ENCODE results near the gene SLC16A1. TPM values are rescaled to one million over a fixed set of nuclear protein-coding genes. Genes with fewer than 3 reads are reported as not detected.

The SLC16A1 gene
- total and polyA plus RNA-seq, 2 experiments from 2014 or later: 231 to 593 TPM

- H3K36me3 Mint-ChIP-seq (ENCODE audit: low read depth): no peaks in the 10 kb centered on the region
- DNase-seq (ENCODE audit: low spot score) (no peak), ATAC-seq (no peak)
- TF ChIP-seq POLR2AphosphoS5 (IDR thresholded peaks at IDR 0.05; ENCODE audit: low read depth) (no peak), NANOG (IDR thresholded peaks at IDR 0.05; ENCODE audit: borderline replicate concordance) (no peak), ZNF114 (CRISPR knock-in tag; IDR thresholded peaks at IDR 0.05) (no peak), CTCF (conservative IDR thresholded peaks at IDR 0.05; ENCODE audit: low read depth in 2 of 2) (no peak), ETS1 (IDR thresholded peaks at IDR 0.05) (no peak), ZNF331 (CRISPR knock-in tag; IDR thresholded peaks at IDR 0.05; ENCODE audit: low read depth) (no peak), REST (IDR thresholded peaks at IDR 0.05; ENCODE audit: unreplicated experiment) (no peak), EZH2 (IDR thresholded peaks at IDR 0.05; ENCODE audit: low read depth, unreplicated experiment) (no peak), JUNB (IDR thresholded peaks at IDR 0.05; ENCODE audit: unreplicated experiment) (no peak), STAT1 (IDR thresholded peaks at IDR 0.05; ENCODE audit: unreplicated experiment) (no peak), CREB1 (CRISPR knock-in tag; IDR thresholded peaks at IDR 0.05; ENCODE audit: low read depth) (no peak), EZH2phosphoT487 (IDR thresholded peaks at IDR 0.05; ENCODE audit: unreplicated experiment) (no peak)
- TF ChIP-seq, protein P1, sequence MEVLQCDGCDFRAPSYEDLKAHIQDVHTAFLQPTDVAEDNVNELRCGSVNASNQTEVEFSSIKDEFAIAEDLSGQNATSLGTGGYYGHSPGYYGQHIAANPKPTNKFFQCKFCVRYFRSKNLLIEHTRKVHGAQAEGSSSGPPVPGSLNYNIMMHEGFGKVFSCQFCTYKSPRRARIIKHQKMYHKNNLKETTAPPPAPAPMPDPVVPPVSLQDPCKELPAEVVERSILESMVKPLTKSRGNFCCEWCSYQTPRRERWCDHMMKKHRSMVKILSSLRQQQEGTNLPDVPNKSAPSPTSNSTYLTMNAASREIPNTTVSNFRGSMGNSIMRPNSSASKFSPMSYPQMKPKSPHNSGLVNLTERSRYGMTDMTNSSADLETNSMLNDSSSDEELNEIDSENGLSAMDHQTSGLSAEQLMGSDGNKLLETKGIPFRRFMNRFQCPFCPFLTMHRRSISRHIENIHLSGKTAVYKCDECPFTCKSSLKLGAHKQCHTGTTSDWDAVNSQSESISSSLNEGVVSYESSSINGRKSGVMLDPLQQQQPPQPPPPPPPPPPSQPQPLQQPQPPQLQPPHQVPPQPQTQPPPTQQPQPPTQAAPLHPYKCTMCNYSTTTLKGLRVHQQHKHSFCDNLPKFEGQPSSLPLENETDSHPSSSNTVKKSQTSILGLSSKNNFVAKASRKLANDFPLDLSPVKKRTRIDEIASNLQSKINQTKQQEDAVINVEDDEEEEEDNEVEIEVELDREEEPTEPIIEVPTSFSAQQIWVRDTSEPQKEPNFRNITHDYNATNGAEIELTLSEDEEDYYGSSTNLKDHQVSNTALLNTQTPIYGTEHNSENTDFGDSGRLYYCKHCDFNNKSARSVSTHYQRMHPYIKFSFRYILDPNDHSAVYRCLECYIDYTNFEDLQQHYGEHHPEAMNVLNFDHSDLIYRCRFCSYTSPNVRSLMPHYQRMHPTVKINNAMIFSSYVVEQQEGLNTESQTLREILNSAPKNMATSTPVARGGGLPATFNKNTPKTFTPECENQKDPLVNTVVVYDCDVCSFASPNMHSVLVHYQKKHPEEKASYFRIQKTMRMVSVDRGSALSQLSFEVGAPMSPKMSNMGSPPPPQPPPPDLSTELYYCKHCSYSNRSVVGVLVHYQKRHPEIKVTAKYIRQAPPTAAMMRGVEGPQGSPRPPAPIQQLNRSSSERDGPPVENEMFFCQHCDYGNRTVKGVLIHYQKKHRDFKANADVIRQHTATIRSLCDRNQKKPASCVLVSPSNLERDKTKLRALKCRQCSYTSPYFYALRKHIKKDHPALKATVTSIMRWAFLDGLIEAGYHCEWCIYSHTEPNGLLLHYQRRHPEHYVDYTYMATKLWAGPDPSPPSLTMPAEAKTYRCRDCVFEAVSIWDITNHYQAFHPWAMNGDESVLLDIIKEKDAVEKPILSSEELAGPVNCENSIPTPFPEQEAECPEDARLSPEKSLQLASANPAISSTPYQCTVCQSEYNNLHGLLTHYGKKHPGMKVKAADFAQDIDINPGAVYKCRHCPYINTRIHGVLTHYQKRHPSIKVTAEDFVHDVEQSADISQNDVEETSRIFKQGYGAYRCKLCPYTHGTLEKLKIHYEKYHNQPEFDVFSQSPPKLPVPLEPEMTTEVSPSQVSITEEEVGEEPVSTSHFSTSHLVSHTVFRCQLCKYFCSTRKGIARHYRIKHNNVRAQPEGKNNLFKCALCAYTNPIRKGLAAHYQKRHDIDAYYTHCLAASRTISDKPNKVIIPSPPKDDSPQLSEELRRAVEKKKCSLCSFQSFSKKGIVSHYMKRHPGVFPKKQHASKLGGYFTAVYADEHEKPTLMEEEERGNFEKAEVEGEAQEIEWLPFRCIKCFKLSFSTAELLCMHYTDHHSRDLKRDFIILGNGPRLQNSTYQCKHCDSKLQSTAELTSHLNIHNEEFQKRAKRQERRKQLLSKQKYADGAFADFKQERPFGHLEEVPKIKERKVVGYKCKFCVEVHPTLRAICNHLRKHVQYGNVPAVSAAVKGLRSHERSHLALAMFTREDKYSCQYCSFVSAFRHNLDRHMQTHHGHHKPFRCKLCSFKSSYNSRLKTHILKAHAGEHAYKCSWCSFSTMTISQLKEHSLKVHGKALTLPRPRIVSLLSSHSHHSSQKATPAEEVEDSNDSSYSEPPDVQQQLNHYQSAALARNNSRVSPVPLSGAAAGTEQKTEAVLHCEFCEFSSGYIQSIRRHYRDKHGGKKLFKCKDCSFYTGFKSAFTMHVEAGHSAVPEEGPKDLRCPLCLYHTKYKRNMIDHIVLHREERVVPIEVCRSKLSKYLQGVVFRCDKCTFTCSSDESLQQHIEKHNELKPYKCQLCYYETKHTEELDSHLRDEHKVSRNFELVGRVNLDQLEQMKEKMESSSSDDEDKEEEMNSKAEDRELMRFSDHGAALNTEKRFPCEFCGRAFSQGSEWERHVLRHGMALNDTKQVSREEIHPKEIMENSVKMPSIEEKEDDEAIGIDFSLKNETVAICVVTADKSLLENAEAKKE (CRISPR knock-in tag; IDR thresholded peaks at IDR 0.05): no peak
- no peaks in the 10 kb centered on the region for H3K9me2 ChIP-seq (ENCODE audit: insufficient read depth)
- H4K20me1 ChIP-seq (replicated peaks; ENCODE audit: insufficient read depth): no peaks in the 10 kb centered on the region
- H3K4me1 ChIP-seq (ENCODE audit: insufficient read depth): 0 out of 2 replicates have a peak, but pooled peaks cover 8% of the 10 kb centered on the region
- no peak overlapping the region for H3K4me3 ChIP-seq
- no peaks in the 10 kb centered on the region; the same call in 1 of the 2 replicates for H3K79me2 ChIP-seq (replicated peaks; ENCODE audit: insufficient read depth)
- H3K27ac ChIP-seq (ENCODE audit: low read depth): peak overlapping the region; percentile 62; the same call in 1 of the 2 replicates
- H3K9me3 Mint-ChIP-seq: no peaks in the 10 kb centered on the region
- H3K27ac Mint-ChIP-seq: no peak overlapping the region
- H3K36me3 ChIP-seq (ENCODE audit: insufficient read depth): no peaks in the 10 kb centered on the region
- H3F3A ChIP-seq (replicated peaks; ENCODE audit: low read depth): peaks cover 12% of the 10 kb centered on the region
- H3K4me3 Mint-ChIP-seq: no peak overlapping the region
- H3K27me3 ChIP-seq (ENCODE audit: insufficient read depth): no peaks in the 10 kb centered on the region
- H3K4me1 Mint-ChIP-seq: peaks cover 4% of the 10 kb centered on the region; the same call in 2 of the 3 replicates
- no peak overlapping the region for H2AFZ ChIP-seq
- H3K4me2 ChIP-seq: no peak overlapping the region
- H3K27me3 Mint-ChIP-seq (ENCODE audit: insufficient read depth, low read depth, poor library complexity): no peaks in the 10 kb centered on the region
Measured at GRCh38 chr1:112982328-112982727, 26.3 kb upstream of the SLC16A1 start.

Measured in GM23338 (cell line).